Hepatocyte (in vitro differentiated cells): ENCODE data around the gene PHF1. TPM values are rescaled to one million over a fixed set of nuclear protein-coding genes. Genes with fewer than 3 reads are reported as not detected.
A peak's percentile ranks its signal among the peaks of the same experiment; 100 is the strongest.

Experiments used
- DNase-seq: peaks from one replicate; pipeline ENCODE4 v3.0.0-alpha.2; 2016; ENCODE audit warnings: low spot score
- H2AFZ ChIP-seq: fragments of 200-600 bp; sonication (generic); 2 replicates; pipeline ENCODE4 v1.6.0; 2016; ENCODE audit warnings: antibody characterized with exemption, mild to moderate bottlenecking
- H3K27ac ChIP-seq: fragments of 200-600 bp; sonication (generic); 2 replicates; pipeline ENCODE4 v1.5.1; 2016; ENCODE audit warnings: mild to moderate bottlenecking
- H3K27me3 ChIP-seq: fragments of 200-600 bp; sonication (generic); 2 replicates; pipeline ENCODE4 v1.6.1; 2016
- H3K36me3 ChIP-seq: fragments of 200-600 bp; sonication (generic); replicated peaks from 2 replicates; pipeline ENCODE4 v1.5.1; 2016; ENCODE audit warnings: low read depth; ENCODE audit not compliant: insufficient read depth
- H3K4me1 ChIP-seq: fragments of 200-600 bp; sonication (generic); 2 replicates; pipeline ENCODE4 v1.5.1; 2016; ENCODE audit warnings: mild to moderate bottlenecking, moderate library complexity; ENCODE audit not compliant: insufficient read depth
- H3K4me2 ChIP-seq: fragments of 200-600 bp; sonication (generic); 2 replicates; pipeline ENCODE4 v1.6.0; 2016
- H3K4me3 ChIP-seq: fragments of 200-600 bp; sonication (generic); 2 replicates; pipeline ENCODE4 v1.5.1; 2016; ENCODE audit warnings: mild to moderate bottlenecking
- H3K79me2 ChIP-seq: fragments of 200-600 bp; sonication (generic); 2 replicates; pipeline ENCODE4 v1.6.0; 2017; ENCODE audit warnings: mild to moderate bottlenecking
- H3K9me2 ChIP-seq: fragments of 200-600 bp; sonication (generic); replicated peaks from 2 replicates; pipeline ENCODE4 v1.6.0; 2017; ENCODE audit warnings: mild to moderate bottlenecking; ENCODE audit not compliant: insufficient read depth
- H3K9me3 ChIP-seq: fragments of 200-600 bp; sonication (generic); 2 replicates; pipeline ENCODE4 v1.5.1; 2016; ENCODE audit warnings: low read depth, mild to moderate bottlenecking
- H4K20me1 ChIP-seq: fragments of 200-600 bp; sonication (generic); 2 replicates; pipeline ENCODE4 v1.6.0; 2016; ENCODE audit warnings: mild to moderate bottlenecking; ENCODE audit not compliant: insufficient read depth, poor library complexity, severe bottlenecking
- EZH2 ChIP-seq: fragments of 200-600 bp; sonication (generic); IDR thresholded peaks from 2 replicates; pipeline ENCODE4 v1.6.1; 2016; ENCODE audit warnings: antibody characterized with exemption, mild to moderate bottlenecking, borderline replicate concordance
- EZH2phosphoT487 ChIP-seq: fragments of 200-600 bp; sonication (generic); IDR thresholded peaks from one replicate; pipeline ENCODE4 v1.6.1; 2018; ENCODE audit warnings: antibody characterized with exemption, mild to moderate bottlenecking, low read depth, moderate library complexity; ENCODE audit not compliant: unreplicated experiment, severe bottlenecking
- WGBS: methylation state at CpG from one replicate; pipeline ENCODE4 v1.1.6; 2016; ENCODE audit warnings: low lambda C conversion rate; ENCODE audit errors: missing lambda C conversion rate; 5-methylcytosine and 5-hydroxymethylcytosine counted together
- polyA plus RNA-seq: library from polyadenylated mRNA; unstranded; fragments of >200 nt; fragmentation: Nextera tagmentation; extraction: Ambion mirVana; gene quantifications from 2 replicates; pipeline ENCODE4 v1.2.1, GENCODE V29; 2016
- total RNA-seq: library from RNA; depleted of rRNA; stranded (reverse); fragments of >200 nt; gene quantifications from 2 replicates; pipeline ENCODE4 v1.2.3, GENCODE V29; 2014
- TF ChIP-seq, protein P1 (sequence below): fragments of 200-600 bp; sonication (generic); IDR thresholded peaks from 2 replicates; pipeline ENCODE4 v1.5.1; 2016; ENCODE audit warnings: antibody characterized with exemption, mild to moderate bottlenecking; ENCODE audit not compliant: poor library complexity

The PHF1 gene
- total and polyA plus RNA-seq, 2 experiments from 2014 or later: 37.2 to 42.4 TPM

- Histone ChIP-seq H3K4me1 (peaks cover 25% of the 10 kb centered on the region), H3K79me2 (peaks cover 48% of the 10 kb centered on the region), H3K36me3 (no peaks in the 10 kb centered on the region), H3K4me2 (peak overlapping the region; percentile 75), H3K9me2 (no peaks in the 10 kb centered on the region), H2AFZ (peak overlapping the region; percentile 9), H3K4me3 (peak overlapping the region; percentile 1), H4K20me1 (peaks cover 3% of the 10 kb centered on the region), H3K27me3 (no peaks in the 10 kb centered on the region), H3K27ac (peak overlapping the region; percentile 96), H3K9me3 (no peaks in the 10 kb centered on the region)
- DNase-seq: no peak
- TF ChIP-seq, protein P1, sequence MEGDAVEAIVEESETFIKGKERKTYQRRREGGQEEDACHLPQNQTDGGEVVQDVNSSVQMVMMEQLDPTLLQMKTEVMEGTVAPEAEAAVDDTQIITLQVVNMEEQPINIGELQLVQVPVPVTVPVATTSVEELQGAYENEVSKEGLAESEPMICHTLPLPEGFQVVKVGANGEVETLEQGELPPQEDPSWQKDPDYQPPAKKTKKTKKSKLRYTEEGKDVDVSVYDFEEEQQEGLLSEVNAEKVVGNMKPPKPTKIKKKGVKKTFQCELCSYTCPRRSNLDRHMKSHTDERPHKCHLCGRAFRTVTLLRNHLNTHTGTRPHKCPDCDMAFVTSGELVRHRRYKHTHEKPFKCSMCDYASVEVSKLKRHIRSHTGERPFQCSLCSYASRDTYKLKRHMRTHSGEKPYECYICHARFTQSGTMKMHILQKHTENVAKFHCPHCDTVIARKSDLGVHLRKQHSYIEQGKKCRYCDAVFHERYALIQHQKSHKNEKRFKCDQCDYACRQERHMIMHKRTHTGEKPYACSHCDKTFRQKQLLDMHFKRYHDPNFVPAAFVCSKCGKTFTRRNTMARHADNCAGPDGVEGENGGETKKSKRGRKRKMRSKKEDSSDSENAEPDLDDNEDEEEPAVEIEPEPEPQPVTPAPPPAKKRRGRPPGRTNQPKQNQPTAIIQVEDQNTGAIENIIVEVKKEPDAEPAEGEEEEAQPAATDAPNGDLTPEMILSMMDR: no peak
- TF ChIP-seq EZH2phosphoT487 (no peak), EZH2 (no peak)
- WGBS: 29% methylated on average over 8 of the region's 8 CpGs
These were observed 8.0 kb downstream of the PHF1 start for GRCh38 chr6:33418690-33419291.

DNA sequence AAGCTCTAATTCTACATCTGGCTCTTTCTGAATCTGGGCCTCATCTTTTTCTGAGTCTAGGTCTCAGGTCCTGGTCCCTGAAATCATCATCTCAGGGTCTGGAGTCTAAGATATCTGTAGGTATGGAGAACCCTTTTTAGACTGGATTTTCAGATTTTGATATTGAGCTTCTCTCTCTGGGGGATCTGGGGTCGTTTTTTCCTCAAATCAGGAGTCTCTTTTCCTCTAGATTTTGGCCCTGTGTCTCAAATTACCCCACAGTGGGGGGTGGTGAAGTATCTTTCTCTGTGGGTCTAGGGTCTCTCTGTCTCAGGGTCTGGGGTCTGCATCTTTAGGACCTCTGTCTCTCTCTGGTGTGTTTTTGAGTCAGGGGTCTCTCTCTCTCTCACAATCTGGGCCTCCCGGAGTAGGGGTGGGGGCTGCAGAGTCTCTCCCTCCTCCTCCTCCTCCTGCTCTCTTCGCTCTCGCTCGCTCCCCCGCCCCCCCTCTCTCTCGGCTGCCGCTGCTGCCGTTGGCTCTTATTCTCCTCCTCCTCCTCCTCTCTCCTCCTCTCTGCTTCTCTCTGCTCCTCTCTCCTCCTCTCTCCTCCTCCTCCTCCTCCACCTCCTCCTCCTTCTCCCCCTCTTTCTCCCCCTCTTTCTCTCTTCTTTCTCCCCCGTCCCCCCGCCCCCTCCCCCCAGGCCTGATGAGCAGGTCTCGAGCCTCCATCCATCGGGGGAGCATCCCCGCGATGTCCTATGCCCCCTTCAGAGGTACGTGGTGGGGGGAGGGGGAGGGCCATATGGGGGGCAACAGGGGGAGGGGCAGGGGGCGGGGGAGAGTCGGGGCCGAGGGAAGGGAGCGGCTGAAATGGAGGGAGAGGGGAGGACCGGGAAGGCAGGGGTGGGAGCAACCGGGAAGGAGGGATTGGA is 9.0 kb downstream of the PHF1 start, which contains the start of gene SYNGAP1:
TSS of gene SYNGAP1 (plus strand) at position 486 of the 911 bp plus-strand sequence. CDS start at position 686, 200 bp downstream.
- H3K9me3 ChIP-seq: no peaks in the 10 kb centered on the region
- peaks cover 32% of the 10 kb centered on the region for H3K4me1 ChIP-seq
- peaks cover 53% of the 10 kb centered on the region for H3K79me2 ChIP-seq
- DNase-seq: peak; percentile 75
- H2AFZ ChIP-seq: peak within 1 kb of the TSS; percentile 62
- H4K20me1 ChIP-seq: peaks cover 3% of the 10 kb centered on the region
- H3K4me2 ChIP-seq: peak within 1 kb of the TSS; percentile 75
- WGBS: 17% methylated on average over 2 of the region's 22 CpGs
- no peaks in the 10 kb centered on the region for H3K36me3 ChIP-seq
- peak within 1 kb of the TSS; percentile 96 for H3K27ac ChIP-seq
- peak within 1 kb of the TSS; percentile 17 for H3K4me3 ChIP-seq
- H3K9me2 ChIP-seq: no peaks in the 10 kb centered on the region
- no peaks in the 10 kb centered on the region for H3K27me3 ChIP-seq
- no peak for TF ChIP-seq EZH2phosphoT487
- no peak for TF ChIP-seq EZH2
- TF ChIP-seq, protein P1: no peak

DNA sequence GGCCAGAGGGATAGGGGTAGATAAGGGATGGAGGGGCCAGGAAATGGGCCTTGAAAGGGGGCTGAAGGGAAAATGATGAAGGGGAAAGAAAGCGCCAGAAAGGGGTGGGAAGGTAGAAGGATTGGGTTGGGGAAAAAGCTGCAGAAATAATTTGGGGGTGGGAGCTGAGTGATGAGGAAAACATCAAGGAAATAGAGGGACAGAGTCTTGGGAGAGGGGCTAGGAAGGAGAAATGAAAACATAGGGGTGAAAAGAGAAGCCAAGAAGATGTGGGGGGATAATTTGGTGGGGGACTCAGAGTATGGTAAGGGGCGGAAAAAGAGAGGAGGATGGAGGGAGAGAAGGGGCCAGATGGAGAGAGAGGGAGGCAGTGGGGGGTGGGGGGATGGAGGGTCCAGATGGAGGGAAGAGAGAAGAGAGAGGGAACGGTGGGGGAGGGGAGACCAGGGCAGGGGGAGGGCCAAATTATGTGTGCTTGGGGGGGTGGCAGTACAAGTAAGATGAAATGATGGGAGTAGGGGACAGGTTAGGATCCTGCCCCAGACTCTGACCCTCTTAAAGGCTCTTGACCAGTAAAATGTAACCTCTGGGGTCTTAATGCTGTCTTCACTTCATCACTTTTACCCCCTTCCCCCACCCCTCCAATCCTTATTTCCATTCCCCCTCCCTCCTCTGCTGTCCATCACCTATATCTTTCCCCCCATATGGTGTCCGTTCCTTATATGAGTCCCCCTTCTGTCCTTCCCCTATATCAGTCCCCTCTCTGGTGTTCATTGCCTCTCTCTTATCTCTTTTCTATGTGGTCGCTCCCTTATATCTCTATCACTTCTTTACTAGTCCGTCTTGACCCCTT is 9.9 kb downstream of the PHF1 start:
- Histone ChIP-seq H3K79me2 (peaks cover 44% of the 10 kb centered on the region), H3K9me2 (no peaks in the 10 kb centered on the region), H3K4me2 (peak overlapping the region; percentile 75), H4K20me1 (peaks cover 3% of the 10 kb centered on the region), H3K4me3 (peak overlapping the region; percentile 17), H2AFZ (no peak overlapping the region), H3K4me1 (peaks cover 35% of the 10 kb centered on the region), H3K9me3 (no peaks in the 10 kb centered on the region), H3K27me3 (no peaks in the 10 kb centered on the region), H3K36me3 (no peaks in the 10 kb centered on the region), H3K27ac (peak overlapping the region; percentile 96)
- no peak for TF ChIP-seq EZH2phosphoT487
- TF ChIP-seq EZH2: no peak
- TF ChIP-seq, protein P1: no peak
- DNase-seq: no peak
- WGBS: 39% methylated on average over 4 of the region's 6 CpGs
